Panc1 (cell line): ENCODE data around the gene SDK1. TPM values are rescaled to one million over a fixed set of nuclear protein-coding genes. Genes with fewer than 3 reads are reported as not detected.

ENCODE experiments used
- ATAC-seq: fragments of 200-7000 bp; cut with Tn5 transposase; 2 replicates; pipeline ENCODE4 v1.9.1; 2020; ENCODE audit warnings: mild to moderate bottlenecking, moderate library complexity
- Bru-seq: library from RNA; stranded (reverse); fragments of 400-500 nt; gene quantifications from one replicate; lab custom pipeline; 2021; lab: Mats Ljungman, UMichigan
- BruChase-seq, 2 experiments: library from RNA; stranded (reverse); fragments of 400-500 nt; gene quantifications; one replicate each; lab custom pipeline; 2021; lab: Mats Ljungman, UMichigan
- BruUV-seq: library from RNA; stranded (reverse); fragments of 400-500 nt; replicated peaks from 2 replicates; lab custom pipeline; 2021; lab: Mats Ljungman, UMichigan
- CTCF ChIA-PET: fragments of 300-600 bp; sonication (Branson Sonifier 250); formaldehyde crosslinking; loops from one replicate; lab custom pipeline; 2022; ENCODE audit warnings: antibody characterized with exemption; lab: Charles Lee
- POLR2A ChIA-PET: fragments of 300-600 bp; sonication (Branson Sonifier 250); formaldehyde crosslinking; loops from one replicate; lab custom pipeline; 2022; ENCODE audit warnings: antibody characterized with exemption; lab: Charles Lee
- DNase-seq: peaks from one replicate; pipeline ENCODE4 v3.0.0-alpha.2; 2010; ENCODE audit warnings: low read depth, low spot score
- H3K27ac ChIP-seq: 2 replicates; pipeline ENCODE4 v1.5.1; 2011; ENCODE audit warnings: mild to moderate bottlenecking, low read length, inconsistent platforms
- H3K27me3 ChIP-seq: fragments of 200-500 bp; sonication (Bioruptor generic); 2 replicates; pipeline ENCODE4 v1.6.0; 2014; ENCODE audit warnings: low read length, inconsistent platforms; ENCODE audit not compliant: control insufficient read depth, insufficient read depth
- H3K36me3 ChIP-seq: fragments of 200-500 bp; sonication (Bioruptor generic); 2 replicates; pipeline ENCODE4 v1.5.1; 2014; ENCODE audit warnings: inconsistent platforms, mild to moderate bottlenecking, low read length, moderate library complexity; ENCODE audit not compliant: control insufficient read depth, insufficient read depth
- H3K4me1 ChIP-seq: 2 replicates; pipeline ENCODE4 v1.5.1; 2011; ENCODE audit warnings: inconsistent platforms, mild to moderate bottlenecking, low read length, moderate library complexity; ENCODE audit not compliant: control insufficient read depth, insufficient read depth
- H3K4me3 ChIP-seq, 2 experiments: 2 replicates each; pipeline ENCODE4 v1.5.1; 2011 to 2012; ENCODE audit warnings: low read depth in 2 of 2, low read length in 2 of 2, mild to moderate bottlenecking in 2 of 2, inconsistent platforms in 1 of 2, moderate library complexity in 1 of 2
- H3K9me3 ChIP-seq: fragments of 200-500 bp; sonication (Bioruptor generic); 2 replicates; pipeline ENCODE4 v1.5.1; 2014; ENCODE audit warnings: low read depth, mild to moderate bottlenecking, inconsistent platforms, low read length, moderate library complexity; ENCODE audit not compliant: control insufficient read depth, insufficient read depth
- CTCF ChIP-seq: fragments of 450-650 bp; IDR thresholded peaks from 2 replicates; pipeline ENCODE4 v1.5.1; 2017; ENCODE audit warnings: mild to moderate bottlenecking
- POLR2AphosphoS5 ChIP-seq: IDR thresholded peaks from 2 replicates; pipeline ENCODE4 v1.6.1; 2012; ENCODE audit warnings: mild to moderate bottlenecking, low read depth, low read length, moderate library complexity
- REST ChIP-seq, 2 experiments: IDR thresholded peaks; 2 replicates each; pipeline ENCODE4 v1.6.1; 2011 to 2012; ENCODE audit warnings: low read depth in 2 of 2, control low read depth in 1 of 2, low read length in 1 of 2, mild to moderate bottlenecking in 1 of 2, moderate library complexity in 1 of 2; ENCODE audit not compliant: insufficient read depth in 1 of 2
- SIN3A ChIP-seq: IDR thresholded peaks from 2 replicates; pipeline ENCODE4 v1.6.1; 2012; ENCODE audit warnings: low read depth, mild to moderate bottlenecking, low read length, moderate library complexity, borderline replicate concordance; ENCODE audit not compliant: insufficient read depth
- TCF7L2 ChIP-seq: IDR thresholded peaks from 2 replicates; pipeline ENCODE4 v1.6.1; 2011; ENCODE audit warnings: mild to moderate bottlenecking, low read depth, low read length, inconsistent platforms
- in situ Hi-C: cut with HindIII; loops from 2 replicates; pipeline ENCODE4 v1.10.0; 2016; ENCODE audit warnings: low sequenced_read_pairs, low pct_unique_long_range_greater_than_20kb
- intact Hi-C: fragments of 100-400 bp; cut with micrococcal nuclease; formaldehyde crosslinking; loops from one replicate; pipeline ENCODE4 v1.10.0; 2022; ENCODE audit not compliant: unreplicated experiment
- long read RNA-seq: library from polyadenylated mRNA; unstranded; transcript quantifications from one replicate; pipeline ENCODE4 v2.0.0, GENCODE V29; 2021; ENCODE audit not compliant: unreplicated experiment
- polyA plus RNA-seq: library from polyadenylated mRNA; unstranded; fragments of >200 nt; gene quantifications from one replicate; pipeline ENCODE4 v1.2.1, GENCODE V29; 2012; ENCODE audit warnings: missing spikeins; ENCODE audit not compliant: insufficient read length
- total RNA-seq: library from RNA; stranded (reverse); gene quantifications from one replicate; pipeline ENCODE4 v1.2.1, GENCODE V29; 2021; ENCODE audit not compliant: unreplicated experiment

Gene SDK1
- total RNA-seq (47.4 TPM), Bru-seq, nascent RNA (percentile 90 among the genes with signal in this experiment), BruChase-seq, experiment 1, labeled RNA remaining after a 2-hour chase (percentile 87 among the genes with signal in this experiment), BruChase-seq, experiment 2, labeled RNA remaining after a 6-hour chase (percentile 81 among the genes with signal in this experiment)
- polyA plus RNA-seq = 67.8 TPM
- long read RNA-seq, partial matches to known transcripts = 56 of 110 reads
- long read RNA-seq, other reads (novel, unspliced or antisense) = 54 of 110 reads

GRCh38 chr7:3300651-3301448 lies at the start of gene SDK1:
Gene SDK1, plus strand, starts transcription at chr7:3301252. Its CDS starts 335 bp downstream, at chr7:3301587.
- H3K36me3 ChIP-seq = no peaks in the 10 kb centered on the region
- TF ChIP-seq REST (IDR thresholded peaks at IDR 0.05; ENCODE audit: insufficient read depth in 1 of 2, low read depth in 2 of 2, low read length in 1 of 2) (no peak), POLR2AphosphoS5 (no peak), SIN3A (peak; percentile 85; the same call in 1 of the 2 replicates), CTCF (peak; percentile 100), TCF7L2 (peak; percentile 83; the same call in 1 of the 2 replicates)
- CTCF ChIA-PET = interaction anchor here (0.6 to 1.0 kb wide), 4 partner anchors 8 to 785 kb away, joined by 3 to 7 read pairs (median 3); no protein-coding TSS in a partner anchor
- POLR2A ChIA-PET = no interaction called here
- H3K4me3 ChIP-seq = peak within 1 kb of the TSS; percentile 65 to 91
- H3K4me1 ChIP-seq = peaks cover 40% of the 10 kb centered on the region
- in situ Hi-C loops (no loop called here), intact Hi-C loops (loop anchor here (10.0 kb wide), 2 partner anchors 134 to 594 kb away; no protein-coding TSS in a partner anchor)
- no peaks in the 10 kb centered on the region for H3K9me3 ChIP-seq
- DNase-seq (peak; percentile 33), ATAC-seq (peak; percentile 95)
- BruUV-seq = no TSS peak
- H3K27me3 ChIP-seq = no peaks in the 10 kb centered on the region
- H3K27ac ChIP-seq = peak within 1 kb of the TSS; percentile 90

GRCh38 chr7:3254718-3255117 lies 46.3 kb upstream of the SDK1 start:
- no peak for ATAC-seq
- H3K27ac ChIP-seq = peak overlapping the region; percentile 30; the same call in 1 of the 2 replicates
- intact Hi-C loops = no loop called here

More at GRCh38 chr7:3254718-3255117, 46.3 kb upstream of the SDK1 start:
- no peak overlapping the region for H3K4me3 ChIP-seq
- CTCF ChIA-PET = no interaction called here
- POLR2A ChIA-PET = no interaction called here
- no peaks in the 10 kb centered on the region for H3K36me3 ChIP-seq
- H3K9me3 ChIP-seq = no peaks in the 10 kb centered on the region
- no TSS peak for BruUV-seq
- H3K27me3 ChIP-seq = no peaks in the 10 kb centered on the region
- DNase-seq = no peak
- in situ Hi-C loops = no loop called here
- peaks cover 8% of the 10 kb centered on the region for H3K4me1 ChIP-seq
- no peak for TF ChIP-seq REST (IDR thresholded peaks at IDR 0.05; ENCODE audit: insufficient read depth in 1 of 2, low read depth in 2 of 2, low read length in 1 of 2)
- TF ChIP-seq SIN3A = no peak
- no peak for TF ChIP-seq TCF7L2
- TF ChIP-seq POLR2AphosphoS5 = no peak
- TF ChIP-seq CTCF = no peak
